LNCAP (cell line): Measurements from ENCODE around the gene EIF1AD.

Source experiments
- TF ChIP-seq, protein P1 (sequence below): fragments of 450-650 bp; IDR thresholded peaks from 2 replicates; pipeline ENCODE4 v1.5.1; 2017; ENCODE audit warnings: mild to moderate bottlenecking

The EIF1AD gene

DNA sequence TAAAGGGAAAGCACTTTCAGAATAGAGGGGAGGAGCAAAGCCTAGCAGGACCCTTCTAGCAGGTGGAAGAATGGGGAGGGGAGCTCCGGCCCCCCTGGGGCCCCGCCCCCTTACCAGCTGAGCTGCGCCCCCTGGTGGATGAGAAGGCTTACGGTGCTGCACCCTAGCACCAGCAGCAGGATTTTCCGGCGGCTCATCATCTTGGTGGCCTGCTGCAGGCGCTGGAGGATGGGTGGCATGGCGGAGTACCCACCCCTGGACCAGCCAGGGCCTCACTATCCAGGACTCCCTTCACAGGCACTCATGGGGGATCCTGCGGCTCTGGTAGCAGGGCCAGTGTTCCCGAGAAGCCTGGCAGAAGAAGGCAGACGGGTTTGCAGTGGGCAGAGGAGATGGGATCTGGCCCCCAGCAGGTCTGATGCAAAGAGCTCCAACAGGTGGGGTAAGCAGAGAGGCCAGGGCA is 43.3 kb upstream of the EIF1AD start:
- TF ChIP-seq, protein P1, sequence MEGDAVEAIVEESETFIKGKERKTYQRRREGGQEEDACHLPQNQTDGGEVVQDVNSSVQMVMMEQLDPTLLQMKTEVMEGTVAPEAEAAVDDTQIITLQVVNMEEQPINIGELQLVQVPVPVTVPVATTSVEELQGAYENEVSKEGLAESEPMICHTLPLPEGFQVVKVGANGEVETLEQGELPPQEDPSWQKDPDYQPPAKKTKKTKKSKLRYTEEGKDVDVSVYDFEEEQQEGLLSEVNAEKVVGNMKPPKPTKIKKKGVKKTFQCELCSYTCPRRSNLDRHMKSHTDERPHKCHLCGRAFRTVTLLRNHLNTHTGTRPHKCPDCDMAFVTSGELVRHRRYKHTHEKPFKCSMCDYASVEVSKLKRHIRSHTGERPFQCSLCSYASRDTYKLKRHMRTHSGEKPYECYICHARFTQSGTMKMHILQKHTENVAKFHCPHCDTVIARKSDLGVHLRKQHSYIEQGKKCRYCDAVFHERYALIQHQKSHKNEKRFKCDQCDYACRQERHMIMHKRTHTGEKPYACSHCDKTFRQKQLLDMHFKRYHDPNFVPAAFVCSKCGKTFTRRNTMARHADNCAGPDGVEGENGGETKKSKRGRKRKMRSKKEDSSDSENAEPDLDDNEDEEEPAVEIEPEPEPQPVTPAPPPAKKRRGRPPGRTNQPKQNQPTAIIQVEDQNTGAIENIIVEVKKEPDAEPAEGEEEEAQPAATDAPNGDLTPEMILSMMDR: peak; percentile 97

DNA sequence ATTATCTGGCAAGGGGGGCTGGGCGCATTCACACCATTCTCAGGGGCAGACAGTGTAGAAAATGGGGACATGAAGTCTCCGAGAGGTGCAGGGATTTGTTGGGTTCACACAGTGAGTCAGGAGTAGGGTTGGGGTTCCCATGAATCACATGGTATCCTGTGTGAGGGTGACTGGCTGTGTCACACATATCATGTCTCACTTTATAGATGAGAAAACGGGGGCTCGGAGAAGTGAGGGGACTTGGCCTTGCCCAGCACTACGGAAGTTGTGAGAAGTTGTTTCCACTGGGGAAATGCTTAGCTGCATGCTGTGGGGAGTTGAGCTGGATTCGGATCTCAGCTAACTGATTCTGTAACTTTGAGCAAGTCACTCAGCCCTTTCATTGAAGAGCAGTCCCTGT is 42.8 kb upstream of the EIF1AD start:
- TF ChIP-seq, protein P1: no peak

DNA sequence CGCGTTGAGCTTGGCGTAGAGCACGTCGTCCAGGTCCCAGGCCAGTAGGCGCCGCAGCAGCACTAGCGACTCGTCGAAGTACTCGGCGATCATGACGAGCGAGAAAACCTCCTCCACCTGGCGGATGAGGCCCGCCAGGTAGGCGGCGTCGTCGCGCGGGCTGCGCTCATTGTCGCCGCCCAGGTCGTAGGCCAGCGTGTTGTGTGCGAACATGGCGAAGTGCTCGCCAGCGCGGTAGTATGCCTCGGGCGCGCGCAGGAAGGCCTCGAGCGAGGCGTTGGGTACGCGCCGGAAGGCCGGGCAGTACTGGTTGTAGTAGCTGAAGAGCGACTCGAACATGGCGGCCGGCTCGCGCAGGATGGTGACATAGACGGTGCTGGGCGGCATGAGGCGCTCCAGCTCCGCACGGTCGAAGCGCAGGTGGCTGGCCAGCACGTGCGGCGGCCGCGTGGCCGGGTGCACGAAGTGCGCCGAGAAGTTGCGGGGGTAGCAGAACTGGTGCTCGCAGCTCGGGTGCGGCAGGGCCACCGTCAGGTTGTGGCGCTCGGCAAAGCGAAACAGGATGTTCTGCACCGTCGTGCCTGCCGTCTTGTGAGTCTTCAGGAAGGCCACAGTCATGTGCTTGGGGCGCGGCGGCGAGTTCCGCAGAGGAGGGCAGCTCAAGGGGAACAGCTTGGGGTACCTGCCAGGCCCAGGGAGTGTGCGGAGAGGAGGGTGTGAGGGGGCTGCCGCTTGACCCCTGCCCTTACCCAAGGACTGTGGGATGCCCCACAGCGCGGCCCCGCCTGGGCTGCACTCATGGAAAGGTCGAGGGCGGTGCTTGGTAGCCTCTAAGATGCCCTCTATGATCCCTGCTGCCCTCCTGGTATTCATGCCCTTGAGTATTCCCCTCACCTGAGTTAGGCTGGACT is 41.3 kb upstream of the EIF1AD start:
- TF ChIP-seq, protein P1: no peak

DNA sequence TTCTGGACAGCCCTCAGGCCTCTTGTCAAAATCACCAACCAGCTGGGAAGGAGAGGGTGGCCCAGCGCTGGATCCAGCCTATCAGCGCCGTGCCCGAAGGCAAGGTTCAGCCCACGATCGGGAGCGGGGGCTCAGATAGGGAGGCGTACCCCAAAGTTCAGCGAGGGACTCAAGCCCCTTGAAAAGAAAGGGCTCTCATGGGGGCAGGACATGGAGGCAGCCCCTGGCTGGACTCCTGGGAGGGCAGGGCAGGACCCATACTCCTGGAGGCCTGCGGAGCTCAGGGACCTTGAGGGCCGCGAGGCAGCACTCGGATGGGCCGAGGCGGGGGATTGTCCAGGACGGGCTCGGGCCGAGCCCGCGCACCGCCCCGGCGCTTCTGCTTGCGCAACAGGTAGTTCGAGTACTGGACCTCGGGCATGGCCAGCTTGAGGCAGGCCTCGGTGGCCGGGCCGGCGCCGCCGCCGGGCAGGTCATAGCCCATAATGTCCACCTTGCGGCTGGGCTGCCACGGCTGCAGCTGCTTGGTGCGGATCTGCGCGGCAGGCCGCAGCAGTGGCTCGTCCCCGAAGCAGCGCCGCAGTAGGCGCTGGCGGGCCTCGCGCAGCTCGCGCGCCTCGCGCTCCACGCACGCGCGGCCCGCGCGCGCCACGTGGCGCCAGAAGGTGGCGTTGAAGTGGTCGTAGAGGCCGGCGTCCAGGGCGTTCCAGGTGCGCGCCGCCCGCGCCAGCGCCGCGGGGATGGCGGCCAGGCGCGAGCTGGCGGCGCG is 40.5 kb upstream of the EIF1AD start:
- TF ChIP-seq, protein P1: no peak

DNA sequence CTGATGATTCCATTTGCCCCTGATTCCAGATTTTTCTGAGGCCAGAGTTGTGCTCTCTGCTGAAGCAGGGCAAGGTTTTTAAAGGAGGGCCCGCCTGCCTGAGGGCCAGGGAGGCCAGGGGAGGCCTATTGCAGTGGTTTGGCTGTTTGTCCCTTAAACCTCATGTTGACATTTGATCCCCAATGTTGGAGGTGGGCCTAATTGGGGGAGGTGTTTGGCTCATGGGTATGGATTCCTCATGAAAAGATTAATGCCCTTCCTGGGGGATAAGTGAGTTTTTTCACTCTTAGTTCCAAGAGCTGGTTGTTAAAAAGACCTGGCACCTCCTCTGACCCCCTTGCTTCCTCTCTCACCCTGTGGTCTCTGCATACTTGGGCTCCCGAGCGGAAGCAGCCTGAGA is 37.8 kb upstream of the EIF1AD start:
- TF ChIP-seq, protein P1: no peak

DNA sequence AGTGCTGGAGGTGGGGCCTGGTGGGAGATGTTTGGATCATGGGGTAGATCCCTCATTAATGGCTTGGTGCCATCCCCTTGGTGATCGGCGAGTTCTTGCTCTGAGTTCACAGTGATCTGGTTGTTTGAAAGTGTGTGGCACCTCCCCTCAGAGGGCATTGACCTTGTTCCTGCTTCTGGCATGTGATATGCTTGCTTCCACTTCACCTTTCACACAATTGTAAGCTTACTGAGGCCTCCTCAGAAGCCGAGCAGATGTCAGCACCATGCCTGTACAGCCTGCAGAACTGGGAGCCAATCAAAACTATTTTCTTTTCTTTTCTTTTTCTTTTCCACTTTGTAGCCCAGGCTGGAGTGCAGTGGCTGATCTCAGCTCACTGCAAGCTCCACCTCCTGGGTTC is 35.4 kb upstream of the EIF1AD start:
- TF ChIP-seq, protein P1: no peak

DNA sequence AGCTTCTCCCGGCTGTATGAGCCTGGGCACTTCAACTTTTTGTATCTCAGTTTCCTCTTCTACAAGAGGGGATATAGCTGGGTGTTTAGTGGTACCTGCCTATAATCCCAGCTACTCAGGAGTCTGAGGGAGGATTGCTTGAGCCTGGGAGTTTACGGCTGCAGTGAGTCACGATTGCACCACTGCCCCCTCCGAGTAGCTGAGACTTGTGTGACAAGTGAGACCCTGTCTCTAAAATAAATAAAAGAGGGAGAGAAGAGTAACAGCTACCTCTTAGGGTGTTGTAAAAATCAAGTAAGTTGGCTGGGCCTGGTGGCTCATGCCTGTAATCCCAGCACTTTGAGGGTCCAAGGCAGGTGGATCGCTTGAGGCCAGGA is 34.4 kb upstream of the EIF1AD start:
- TF ChIP-seq, protein P1: no peak
